Endometrial microvascular endothelial cells (primary cell): ENCODE measurements around the gene UBALD1. TPM values are rescaled to one million over a fixed set of nuclear protein-coding genes. Genes with fewer than 3 reads are reported as not detected.
"Not testable (repeated sequence)": the region's sequence is repeated elsewhere in the genome, so short reads cannot be mapped to it uniquely, and the experiment has no call there.

Experiments used
- in situ Hi-C: cut with HindIII; loops from 2 replicates; pipeline ENCODE4 v1.10.0; 2017; ENCODE audit warnings: low sequenced_read_pairs, low pct_unique_long_range_greater_than_20kb; ENCODE audit errors: inconsistent ontology term
- total RNA-seq: library from RNA; depleted of rRNA; stranded (reverse); fragments of >200 nt; gene quantifications from one replicate; pipeline ENCODE4 v1.2.3, GENCODE V29; 2015; ENCODE audit errors: inconsistent ontology term

The UBALD1 gene
- total RNA-seq: 2.5 TPM

DNA sequence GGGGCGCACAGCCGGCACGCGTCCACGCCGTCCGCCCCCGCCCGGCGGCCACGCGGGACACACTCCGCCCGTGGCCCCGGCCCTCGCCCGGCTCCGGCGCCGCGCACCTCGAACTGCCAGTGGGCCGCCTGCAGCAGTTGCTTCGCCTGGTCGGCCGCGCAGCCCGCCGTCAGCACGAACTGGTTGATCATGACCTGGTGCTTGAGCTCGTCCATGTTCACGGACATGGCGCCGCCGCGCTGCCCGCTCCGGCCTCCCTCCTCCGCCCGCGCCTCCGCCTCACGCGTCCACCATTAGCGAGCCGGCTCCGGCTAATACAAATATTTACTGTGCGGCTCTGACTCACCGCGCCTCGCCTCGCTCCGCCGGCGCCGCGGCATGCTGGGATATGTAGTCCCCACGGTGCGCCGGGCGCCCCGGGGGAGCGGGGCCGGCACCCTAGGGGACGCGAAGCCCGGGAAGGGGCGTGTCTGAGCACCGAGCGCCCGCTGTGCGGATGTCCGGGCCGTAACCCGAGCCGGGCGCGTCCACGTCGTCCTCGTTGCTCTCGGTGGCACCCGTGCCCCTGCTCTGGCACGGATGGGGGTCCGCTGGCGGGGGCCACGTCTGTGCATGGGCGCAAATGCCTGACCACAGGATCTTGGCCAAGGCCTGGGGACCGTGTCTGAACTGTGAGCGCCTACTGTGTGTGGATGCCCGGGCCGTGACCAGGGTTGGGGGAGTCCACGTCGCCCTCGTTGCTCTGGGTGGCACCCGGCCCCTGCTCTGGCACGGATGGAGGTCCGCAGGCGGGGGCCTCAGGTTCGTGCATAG, at the start of gene UBALD1:
Gene UBALD1, minus strand, starts transcription at position 318 of the 813 bp plus-strand sequence. Its CDS starts 91 bp downstream, at position 227.
- in situ Hi-C loops: no loop called here

- in situ Hi-C loops: no loop called here
Measured at GRCh38 chr16:4663777-4664465, 49.2 kb upstream of the UBALD1 start.

GRCh38 chr16:4663465-4663776, 48.7 kb upstream of the UBALD1 start:
- in situ Hi-C loops: no loop called here

DNA sequence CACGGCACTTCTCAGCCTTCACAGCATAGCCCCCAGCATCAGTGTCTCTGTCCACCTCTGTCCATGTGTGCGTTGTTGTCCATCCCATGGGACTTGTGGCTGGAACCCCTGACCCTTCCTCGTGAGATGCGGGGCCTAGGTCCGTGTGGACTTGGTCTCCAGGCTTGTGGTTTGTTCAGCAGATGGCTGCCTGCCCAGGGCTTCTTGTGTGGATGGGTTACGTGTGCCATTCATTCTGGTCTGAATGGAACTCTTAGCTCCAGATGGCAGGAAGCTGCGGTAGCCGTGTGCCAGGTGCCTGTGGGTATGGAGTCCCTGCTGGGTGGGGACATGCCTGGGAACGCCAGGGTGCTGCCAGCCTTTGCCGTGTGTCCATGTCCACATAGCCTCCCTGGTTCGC, 47.0 kb upstream of the UBALD1 start:
- in situ Hi-C loops: no loop called here

- in situ Hi-C loops: no loop called here
Measured at GRCh38 chr16:4660454-4661007, 45.8 kb upstream of the UBALD1 start.

DNA sequence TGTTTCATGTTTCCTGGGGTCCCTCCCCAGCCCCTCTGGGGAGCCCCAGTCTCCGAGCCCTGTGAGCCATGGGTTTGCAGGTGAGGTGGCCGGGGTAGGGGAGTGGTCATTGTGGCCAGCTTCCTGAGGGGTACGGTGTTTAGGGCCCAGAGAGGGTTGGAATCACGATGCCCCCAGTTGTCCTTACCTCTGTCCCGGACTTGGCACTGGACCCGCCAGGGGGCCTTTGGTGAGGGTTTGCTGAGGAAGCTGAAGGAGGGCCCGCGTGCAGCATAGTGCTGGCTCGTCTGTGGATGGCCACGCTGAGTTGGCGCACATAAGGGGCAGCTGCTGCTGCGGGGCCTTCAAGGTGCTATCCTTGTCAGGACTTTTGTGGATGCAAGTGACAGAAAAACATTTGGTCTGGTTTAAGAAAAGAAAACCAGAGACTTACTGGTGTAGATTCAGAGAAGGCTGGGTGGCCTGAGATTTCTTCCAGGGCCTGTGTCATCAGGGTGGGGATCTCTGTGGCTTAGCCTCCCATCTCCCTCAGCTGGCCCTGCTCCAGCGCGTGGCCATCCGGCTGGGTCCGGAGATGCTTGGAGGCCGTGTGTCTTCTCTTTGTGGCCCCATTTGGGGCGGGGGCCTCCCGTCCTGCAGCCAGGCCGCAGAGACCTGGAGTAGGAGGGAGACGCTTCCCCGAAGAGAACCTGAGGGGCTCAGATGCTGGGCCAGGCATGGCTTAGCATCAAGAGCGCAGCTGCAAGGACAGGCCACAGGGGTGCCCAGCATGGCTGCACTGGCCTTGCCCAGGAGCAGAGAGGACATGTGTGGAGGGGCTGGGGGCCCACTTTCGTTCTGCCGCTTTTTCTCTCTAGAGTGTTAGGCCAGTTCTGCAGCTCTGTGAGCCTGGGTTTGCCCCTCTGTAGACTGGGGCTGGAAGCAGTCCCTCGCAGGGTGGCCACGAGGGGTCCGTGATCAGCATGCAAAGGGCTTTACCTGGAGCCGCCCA, 45.0 kb upstream of the UBALD1 start:
- in situ Hi-C loops: no loop called here

GRCh38 chr16:4656695-4657686, 42.3 kb upstream of the UBALD1 start:
- in situ Hi-C loops: no loop called here

GRCh38 chr16:4656221-4656620, 41.5 kb upstream of the UBALD1 start:
- in situ Hi-C loops: no loop called here

GRCh38 chr16:4655801-4656200, 41.1 kb upstream of the UBALD1 start:
- in situ Hi-C loops: no loop called here

DNA sequence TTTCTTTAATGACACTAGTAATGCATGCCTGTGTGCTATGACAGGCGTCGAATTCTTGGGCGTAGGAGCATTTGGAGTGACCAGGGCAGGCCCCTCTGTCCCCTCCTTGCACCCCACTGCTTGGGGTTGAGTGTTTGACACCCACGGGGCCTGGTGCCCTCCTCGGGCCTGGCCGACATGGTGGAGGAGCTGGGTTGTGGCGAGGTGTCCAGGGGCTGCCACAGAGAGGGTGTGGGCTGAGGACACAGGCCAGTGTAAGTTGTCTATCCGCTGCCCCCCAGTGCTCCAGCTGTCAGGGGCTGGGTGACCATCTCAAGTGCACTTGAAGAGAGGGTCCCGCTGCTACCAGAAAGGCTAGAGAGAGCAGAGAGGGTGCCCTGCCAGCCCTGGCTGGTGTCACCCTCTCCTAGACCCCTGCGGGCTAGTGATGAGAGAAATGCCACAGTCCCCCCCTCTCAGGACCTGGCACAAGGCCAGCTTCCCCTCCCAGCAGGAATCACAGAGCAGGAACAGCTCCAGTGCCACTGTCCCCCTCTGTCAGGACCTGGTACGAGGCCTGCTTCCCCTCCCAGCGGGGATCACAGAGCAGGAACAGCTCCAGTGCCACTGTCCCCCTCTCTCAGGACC, 40.4 kb upstream of the UBALD1 start:
- in situ Hi-C loops: no loop called here

- in situ Hi-C loops: no loop called here
Measured at GRCh38 chr16:4654011-4654963, 39.6 kb upstream of the UBALD1 start.

GRCh38 chr16:4652561-4652960, 37.9 kb upstream of the UBALD1 start:
- in situ Hi-C loops: no loop called here

- in situ Hi-C loops: no loop called here
Measured at GRCh38 chr16:4651827-4652226, 37.1 kb upstream of the UBALD1 start.

DNA sequence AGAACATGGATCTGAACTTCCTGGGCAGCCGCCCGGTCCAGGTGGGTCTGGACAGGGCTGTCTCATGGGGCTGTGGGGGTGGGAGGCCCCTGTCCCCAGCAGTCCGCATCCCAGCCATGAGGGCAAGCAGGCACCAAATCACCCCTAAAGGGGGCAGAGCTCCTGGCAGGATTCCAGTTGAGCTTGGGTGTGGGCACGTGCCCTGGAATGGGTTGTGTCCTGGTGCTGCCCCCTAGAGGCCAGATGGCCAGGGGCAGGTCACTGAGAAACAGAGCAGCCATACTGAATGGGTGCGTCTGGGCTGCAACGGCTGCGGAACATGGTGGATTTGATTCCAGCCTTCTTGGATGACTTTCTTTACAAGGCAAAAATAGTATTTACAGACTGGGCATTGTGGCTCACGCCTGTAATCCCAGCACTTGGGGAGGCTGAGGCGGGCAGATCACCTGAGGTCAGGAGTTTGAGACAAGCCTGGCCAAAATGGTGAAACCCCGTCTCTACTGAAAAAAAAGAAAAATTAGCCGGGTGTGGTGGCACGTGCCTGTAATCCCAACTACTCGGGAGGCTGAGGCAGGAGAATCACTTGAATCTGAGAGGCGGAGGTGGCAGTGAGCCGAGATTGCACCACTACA, 35.9 kb upstream of the UBALD1 start:
- in situ Hi-C loops: not testable (repeated sequence)

- in situ Hi-C loops: no loop called here
Measured at GRCh38 chr16:4649744-4650442, 35.2 kb upstream of the UBALD1 start.
